ENCODE results near the gene LUC7L. TPM values are rescaled to one million over a fixed set of nuclear protein-coding genes. Genes with fewer than 3 reads are reported as not detected.
"Not testable (repeated sequence)": the region's sequence is repeated elsewhere in the genome, so short reads cannot be mapped to it uniquely, and the experiment has no call there.

Gene LUC7L
- total RNA-seq, 1 donor from 2014 or later, result 53.0 TPM

DNA sequence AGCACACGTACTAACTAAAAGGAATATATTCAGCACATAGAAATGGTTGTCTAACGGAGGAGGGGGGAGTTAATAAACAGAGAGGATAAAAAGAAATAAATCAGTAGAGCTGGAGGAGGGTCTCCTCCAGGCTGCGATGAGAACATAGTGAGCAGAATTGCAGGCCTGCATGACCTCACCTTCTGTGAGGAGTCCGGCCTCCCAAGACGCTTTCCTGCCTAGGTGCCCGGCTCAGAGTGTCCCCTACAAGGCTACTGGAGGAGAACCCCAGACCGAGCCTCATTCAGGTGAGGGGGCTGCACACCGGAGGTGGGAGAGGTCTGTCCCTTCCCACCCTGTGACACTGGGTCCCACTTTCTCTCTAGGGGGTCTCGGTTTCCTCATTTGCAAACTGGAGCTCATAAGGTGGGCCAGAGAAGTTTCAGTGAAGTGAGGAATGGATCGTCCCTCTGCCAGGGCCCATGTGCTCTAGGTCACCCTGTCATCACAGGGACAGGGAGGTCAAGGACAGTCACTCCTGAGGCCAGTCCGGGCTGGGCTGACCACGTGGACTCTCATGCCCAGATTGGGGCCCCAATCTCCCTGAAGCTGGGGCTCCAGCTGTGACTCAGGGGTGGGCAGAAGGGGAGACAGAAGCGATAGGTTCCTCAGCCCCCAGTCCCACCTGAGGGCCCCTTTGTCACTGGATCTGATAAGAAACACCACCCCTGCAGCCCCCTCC is 66.8 kb downstream of the LUC7L start:
- no peak for DNase-seq (ENCODE audit: low spot score in 2 of 2)
- H3K9me3 ChIP-seq, result no peaks in the 10 kb centered on the region
- no peak overlapping the region for H3K27ac ChIP-seq
- intact Hi-C loops (cut with DNase I), result no loop called here
- no peak overlapping the region for H3K4me3 ChIP-seq
- no peaks in the 10 kb centered on the region for H3K36me3 ChIP-seq
- peaks cover 0 to 12% of the 10 kb centered on the region in 2 donors for H3K4me1 ChIP-seq
- peaks cover 23% of the 10 kb centered on the region for H3K27me3 ChIP-seq
- TF ChIP-seq, protein P1, sequence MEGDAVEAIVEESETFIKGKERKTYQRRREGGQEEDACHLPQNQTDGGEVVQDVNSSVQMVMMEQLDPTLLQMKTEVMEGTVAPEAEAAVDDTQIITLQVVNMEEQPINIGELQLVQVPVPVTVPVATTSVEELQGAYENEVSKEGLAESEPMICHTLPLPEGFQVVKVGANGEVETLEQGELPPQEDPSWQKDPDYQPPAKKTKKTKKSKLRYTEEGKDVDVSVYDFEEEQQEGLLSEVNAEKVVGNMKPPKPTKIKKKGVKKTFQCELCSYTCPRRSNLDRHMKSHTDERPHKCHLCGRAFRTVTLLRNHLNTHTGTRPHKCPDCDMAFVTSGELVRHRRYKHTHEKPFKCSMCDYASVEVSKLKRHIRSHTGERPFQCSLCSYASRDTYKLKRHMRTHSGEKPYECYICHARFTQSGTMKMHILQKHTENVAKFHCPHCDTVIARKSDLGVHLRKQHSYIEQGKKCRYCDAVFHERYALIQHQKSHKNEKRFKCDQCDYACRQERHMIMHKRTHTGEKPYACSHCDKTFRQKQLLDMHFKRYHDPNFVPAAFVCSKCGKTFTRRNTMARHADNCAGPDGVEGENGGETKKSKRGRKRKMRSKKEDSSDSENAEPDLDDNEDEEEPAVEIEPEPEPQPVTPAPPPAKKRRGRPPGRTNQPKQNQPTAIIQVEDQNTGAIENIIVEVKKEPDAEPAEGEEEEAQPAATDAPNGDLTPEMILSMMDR (IDR thresholded peaks at IDR 0.05), result no peak

- no peaks in the 10 kb centered on the region for H3K36me3 ChIP-seq
- H3K9me3 ChIP-seq, result no peaks in the 10 kb centered on the region
- H3K27me3 ChIP-seq, result peaks cover 9% of the 10 kb centered on the region
- H3K4me3 ChIP-seq, result no peak overlapping the region
- intact Hi-C loops (cut with DNase I), result no loop called here
- no peak overlapping the region for H3K27ac ChIP-seq
- DNase-seq (ENCODE audit: low spot score in 2 of 2), result no peak
- TF ChIP-seq, protein P1 (IDR thresholded peaks at IDR 0.05), result no peak
- peaks cover 0 to 7% of the 10 kb centered on the region in 2 donors for H3K4me1 ChIP-seq
Measured at GRCh38 chr16:160691-161190, 68.5 kb downstream of the LUC7L start.

GRCh38 chr16:160242-160641 is 69.0 kb downstream of the LUC7L start:
- DNase-seq (ENCODE audit: low spot score in 2 of 2); H3K36me3 ChIP-seq; intact Hi-C loops (cut with DNase I); H3K4me1 ChIP-seq; H3K27ac ChIP-seq; H3K27me3 ChIP-seq; H3K4me3 ChIP-seq; H3K9me3 ChIP-seq: not testable (repeated sequence)

DNA sequence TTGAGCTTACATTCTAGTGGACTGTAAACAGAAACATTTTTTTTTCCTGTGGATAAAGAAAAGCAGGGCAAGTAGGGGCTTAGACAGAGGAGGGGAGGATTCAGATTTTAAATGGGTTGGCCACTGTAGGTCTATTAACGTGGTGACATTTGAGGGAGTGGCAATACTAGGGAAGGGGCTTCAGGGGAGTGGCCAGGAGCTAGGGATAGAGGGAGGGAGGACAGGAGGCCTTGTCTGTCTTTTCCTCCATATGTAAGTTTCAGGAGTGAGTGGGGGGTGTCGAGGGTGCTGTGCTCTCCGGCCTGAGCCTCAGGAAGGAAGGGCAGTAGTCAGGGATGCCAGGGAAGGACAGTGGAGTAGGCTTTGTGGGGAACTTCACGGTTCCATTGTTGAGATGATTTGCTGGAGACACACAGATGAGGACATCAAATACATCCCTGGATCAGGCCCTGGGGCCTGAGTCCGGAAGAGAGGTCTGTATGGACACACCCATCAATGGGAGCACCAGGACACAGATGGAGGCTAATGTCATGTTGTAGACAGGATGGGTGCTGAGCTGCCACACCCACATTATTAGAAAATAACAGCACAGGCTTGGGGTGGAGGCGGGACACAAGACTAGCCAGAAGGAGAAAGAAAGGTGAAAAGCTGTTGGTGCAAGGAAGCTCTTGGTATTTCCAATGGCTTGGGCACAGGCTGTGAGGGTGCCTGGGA is 70.0 kb downstream of the LUC7L start:
- intact Hi-C loops (cut with DNase I), result no loop called here
- Histone ChIP-seq H3K27me3 (peaks cover 8% of the 10 kb centered on the region), H3K4me3 (no peak overlapping the region), H3K9me3 (no peaks in the 10 kb centered on the region), H3K36me3 (no peaks in the 10 kb centered on the region), H3K27ac (no peak overlapping the region), H3K4me1 (peaks cover 3 to 6% of the 10 kb centered on the region in 2 donors)
- TF ChIP-seq, protein P1 (IDR thresholded peaks at IDR 0.05), result no peak
- no peak for DNase-seq (ENCODE audit: low spot score in 2 of 2)

GRCh38 chr16:155031-155398 is 74.2 kb downstream of the LUC7L start:
- Histone ChIP-seq H3K9me3 (no peaks in the 10 kb centered on the region), H3K27ac (no peak overlapping the region), H3K4me1 (peaks cover 4 to 6% of the 10 kb centered on the region in 2 donors), H3K4me3 (no peak overlapping the region), H3K27me3 (peaks cover 10% of the 10 kb centered on the region), H3K36me3 (no peaks in the 10 kb centered on the region)
- intact Hi-C loops (cut with DNase I), result no loop called here
- TF ChIP-seq, protein P1 (IDR thresholded peaks at IDR 0.05), result no peak
- DNase-seq (ENCODE audit: low spot score in 2 of 2), result no peak
